ENCODE results near the gene CYYR1. TPM values are rescaled to one million over a fixed set of nuclear protein-coding genes. Genes with fewer than 3 reads are reported as not detected.

Gene CYYR1
- total RNA-seq, 1 experiment from 2014 or later = 13.6 TPM

DNA sequence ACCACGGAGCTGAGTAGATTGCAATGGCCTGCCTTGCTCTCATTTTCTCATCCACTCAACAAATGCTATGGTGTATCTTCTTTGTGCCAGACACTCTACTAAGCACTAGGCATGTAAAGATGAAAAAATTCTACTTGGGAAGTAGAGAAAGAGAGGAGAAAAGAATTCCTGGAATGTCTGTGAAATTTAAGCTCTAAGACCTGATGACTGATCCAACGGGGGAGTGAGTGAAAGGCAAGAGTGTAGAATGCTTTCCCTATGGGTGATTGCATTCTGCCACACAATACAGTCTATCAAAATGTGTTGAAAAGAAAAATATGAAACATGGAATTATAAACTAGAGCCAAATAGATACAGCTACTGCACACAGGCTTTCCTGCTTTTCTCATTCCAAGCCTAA lies 82.3 kb downstream of the CYYR1 start:
- Histone ChIP-seq H2BK120ac (ENCODE audit: low read depth, low read length, poor library complexity, severe bottlenecking) (no peak overlapping the region), H4K8ac (replicated peaks; ENCODE audit: insufficient read length, low read depth, low read length) (no peak overlapping the region), H3K4me2 (ENCODE audit: insufficient read depth, insufficient read length, low read length) (no peak overlapping the region), H3K27me3 (ENCODE audit: insufficient read depth, low read length) (no peaks in the 10 kb centered on the region), H3K23ac (ENCODE audit: insufficient read length, low read depth, low read length) (no peak overlapping the region), H3K4ac (ENCODE audit: low read depth, low read length) (no peak overlapping the region), H3K27ac (ENCODE audit: insufficient read length, low read depth, low read length) (no peak overlapping the region), H2BK12ac (ENCODE audit: insufficient read length, low read depth, low read length) (no peak overlapping the region), H2BK5ac (ENCODE audit: insufficient read length, low read length) (no peak overlapping the region), H3K23me2 (ENCODE audit: insufficient read length, low read depth, low read length, poor library complexity, severe bottlenecking) (no peaks in the 10 kb centered on the region), H3K4me1 (ENCODE audit: insufficient read depth, low read length) (peaks cover 2% of the 10 kb centered on the region; the same call in 1 of the 2 replicates), H2BK20ac (ENCODE audit: low read depth, low read length, poor library complexity, severe bottlenecking) (no peak overlapping the region), H4K5ac (ENCODE audit: insufficient read length, low read depth, low read length) (no peak overlapping the region), H3K9me3 (ENCODE audit: control insufficient read depth, low read depth, low read length) (no peaks in the 10 kb centered on the region), H3K9ac (ENCODE audit: extremely low read depth, insufficient read length, low read length) (no peak overlapping the region), H3K56ac (ENCODE audit: insufficient read length, low read depth, low read length) (no peak overlapping the region), H2AK5ac (ENCODE audit: insufficient read length, low read length) (no peak overlapping the region), H3K14ac (ENCODE audit: insufficient read depth, low read length) (no peak overlapping the region), H3T11ph (ENCODE audit: low read length) (no peak overlapping the region), H2AFZ (ENCODE audit: low read length) (no peak overlapping the region), H3K79me2 (ENCODE audit: insufficient read depth, low read length) (no peaks in the 10 kb centered on the region), H4K91ac (ENCODE audit: insufficient read length, low read depth, low read length) (no peak overlapping the region), H2BK15ac (ENCODE audit: low read depth, low read length) (no peak overlapping the region), H3K18ac (ENCODE audit: insufficient read length, low read depth, low read length) (no peak overlapping the region), H4K20me1 (ENCODE audit: control insufficient read depth, insufficient read depth, insufficient read length) (no peaks in the 10 kb centered on the region), H3K79me1 (ENCODE audit: insufficient read depth, low read depth, low read length, poor library complexity, severe bottlenecking) (no peaks in the 10 kb centered on the region)
- Mint-ChIP-seq H3K27ac (peak overlapping the region; percentile 9 to 89 (median 63); a peak in 2 of 7 replicates), H3K27me3 (ENCODE audit: low read depth) (no peaks in the 10 kb centered on the region), H3K9me3 (peaks cover 3% of the 10 kb centered on the region in 2 experiments; a peak in 3 of 5 replicates), H3K4me3 (no peak overlapping the region), H3K36me3 (ENCODE audit: insufficient read depth in 1 of 3, low read depth in 3 of 3) (peaks cover 0 to 9% (median 2%) of the 10 kb centered on the region in 3 experiments; a peak in 3 of 7 replicates), H3K4me1 (peaks cover 13 to 15% of the 10 kb centered on the region in 2 experiments)
- WGBS (ENCODE audit: extremely low coverage, insufficient read length, low lambda C conversion rate) = no CpG with 5 or more reads among the region's 2 CpGs
- no peak for DNase-seq
- TF ChIP-seq, protein P1, sequence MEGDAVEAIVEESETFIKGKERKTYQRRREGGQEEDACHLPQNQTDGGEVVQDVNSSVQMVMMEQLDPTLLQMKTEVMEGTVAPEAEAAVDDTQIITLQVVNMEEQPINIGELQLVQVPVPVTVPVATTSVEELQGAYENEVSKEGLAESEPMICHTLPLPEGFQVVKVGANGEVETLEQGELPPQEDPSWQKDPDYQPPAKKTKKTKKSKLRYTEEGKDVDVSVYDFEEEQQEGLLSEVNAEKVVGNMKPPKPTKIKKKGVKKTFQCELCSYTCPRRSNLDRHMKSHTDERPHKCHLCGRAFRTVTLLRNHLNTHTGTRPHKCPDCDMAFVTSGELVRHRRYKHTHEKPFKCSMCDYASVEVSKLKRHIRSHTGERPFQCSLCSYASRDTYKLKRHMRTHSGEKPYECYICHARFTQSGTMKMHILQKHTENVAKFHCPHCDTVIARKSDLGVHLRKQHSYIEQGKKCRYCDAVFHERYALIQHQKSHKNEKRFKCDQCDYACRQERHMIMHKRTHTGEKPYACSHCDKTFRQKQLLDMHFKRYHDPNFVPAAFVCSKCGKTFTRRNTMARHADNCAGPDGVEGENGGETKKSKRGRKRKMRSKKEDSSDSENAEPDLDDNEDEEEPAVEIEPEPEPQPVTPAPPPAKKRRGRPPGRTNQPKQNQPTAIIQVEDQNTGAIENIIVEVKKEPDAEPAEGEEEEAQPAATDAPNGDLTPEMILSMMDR (conservative IDR thresholded peaks at IDR 0.05) = no peak
